ENCODE results near the gene FUT6. TPM values are rescaled to one million over a fixed set of nuclear protein-coding genes. Genes with fewer than 3 reads are reported as not detected.

The FUT6 gene
- total and polyA plus RNA-seq, 2 experiments from 2014 or later = not detected

DNA sequence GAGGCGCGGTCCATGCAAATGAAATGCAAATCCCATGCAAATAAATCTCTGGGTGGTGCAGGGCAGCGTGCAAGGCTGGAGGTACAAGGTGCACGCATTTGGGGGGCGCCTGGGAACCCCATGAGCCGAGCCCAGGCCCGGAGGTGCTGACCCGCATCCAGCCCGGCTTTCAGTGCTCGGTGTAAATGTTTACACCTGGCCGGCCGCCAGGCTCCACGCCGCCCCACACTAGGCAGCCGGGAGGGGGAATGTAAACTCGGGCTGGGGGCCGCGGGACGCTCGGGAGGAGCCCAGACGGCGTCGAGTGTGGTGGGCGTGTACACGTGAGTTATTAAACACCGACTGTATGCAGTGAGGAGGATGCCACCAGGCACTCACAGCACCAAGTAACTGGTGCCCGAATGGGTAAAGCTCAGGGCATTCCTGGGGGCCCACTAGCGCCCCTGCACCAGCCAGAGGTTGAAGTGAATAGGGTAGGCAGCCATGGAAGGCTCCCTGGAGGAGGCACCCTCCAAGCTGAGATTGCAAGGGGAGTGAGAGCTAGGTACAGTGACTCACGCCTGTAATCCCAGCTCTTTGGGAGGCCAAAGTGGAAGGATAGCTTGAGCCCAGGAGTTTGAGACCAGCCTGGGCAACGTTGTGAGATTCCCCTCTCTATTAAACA, 17.2 kb downstream of the FUT6 start:
- H3K4me2 ChIP-seq (ENCODE audit: unreplicated experiment) = no peak overlapping the region
- no peak overlapping the region for H3K27ac ChIP-seq
- no peak for DNase-seq
- no peak overlapping the region for H2AFZ ChIP-seq
- no peaks in the 10 kb centered on the region for H3K9me2 ChIP-seq (ENCODE audit: insufficient read depth)
- no peaks in the 10 kb centered on the region for H3K4me1 ChIP-seq (ENCODE audit: insufficient read depth)
- no peaks in the 10 kb centered on the region for H3K27me3 ChIP-seq (replicated peaks; ENCODE audit: insufficient read depth)
- H3K4me3 ChIP-seq = no peak overlapping the region
- 62 to 63% methylated on average over 27 to 30 of the region's 30 CpGs for WGBS, 2 experiments (ENCODE audit: low coverage in 1 of 2, low lambda C conversion rate in 2 of 2, missing lambda C conversion rate in 2 of 2)
- H3K36me3 ChIP-seq (ENCODE audit: low read depth) = no peaks in the 10 kb centered on the region
- H4K20me1 ChIP-seq (ENCODE audit: insufficient read depth) = no peaks in the 10 kb centered on the region
- TF ChIP-seq EZH2phosphoT487 (IDR thresholded peaks at IDR 0.05; ENCODE audit: insufficient read depth, low read depth) (no peak), EZH2 (IDR thresholded peaks at IDR 0.05; ENCODE audit: insufficient read depth, poor library complexity, severe bottlenecking) (no peak)
- no peaks in the 10 kb centered on the region for H3K9me3 ChIP-seq (ENCODE audit: low read depth)
- H3K79me2 ChIP-seq (ENCODE audit: insufficient read depth) = no peaks in the 10 kb centered on the region
- no peaks in the 10 kb centered on the region for H3F3A ChIP-seq (ENCODE audit: insufficient read depth)
- H3K9ac ChIP-seq = no peak overlapping the region
- in situ Hi-C loops (cut with MboI) = no loop called here

DNA sequence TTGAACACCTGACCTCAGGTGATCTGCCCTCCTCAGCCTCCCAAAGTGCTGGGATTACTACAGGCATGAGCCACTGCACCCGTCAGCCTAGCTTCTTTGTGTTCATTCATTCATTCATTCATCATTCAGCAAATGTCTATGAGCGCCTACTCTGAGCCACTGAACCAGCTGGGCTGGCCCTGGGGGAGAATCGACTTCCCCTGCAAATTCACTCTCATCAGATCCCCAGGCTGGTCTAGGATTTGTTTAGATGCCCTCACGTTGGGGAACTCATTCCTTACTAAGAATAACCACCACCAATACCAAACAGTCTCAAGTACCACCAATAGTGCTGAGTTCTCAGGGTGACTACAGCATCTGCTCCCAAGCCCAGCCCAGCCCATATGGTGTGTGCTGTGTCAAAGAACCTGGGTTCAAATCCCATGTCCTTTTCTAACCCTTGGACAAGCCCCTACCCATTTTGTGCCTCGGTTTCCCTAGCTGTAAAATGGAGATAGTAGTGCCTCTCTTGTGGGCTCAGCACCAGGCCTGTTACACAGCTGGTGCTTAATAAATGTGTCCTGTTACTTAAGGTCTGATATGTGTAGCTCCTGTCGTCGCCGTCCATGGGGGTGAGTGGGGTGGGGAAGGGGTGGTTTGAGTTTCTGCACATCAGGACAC, 17.9 kb downstream of the FUT6 start:
- Histone ChIP-seq H4K20me1 (ENCODE audit: insufficient read depth) (no peaks in the 10 kb centered on the region), H3K9me3 (ENCODE audit: low read depth) (no peaks in the 10 kb centered on the region), H3K79me2 (ENCODE audit: insufficient read depth) (no peaks in the 10 kb centered on the region), H3K27ac (no peak overlapping the region), H3K9me2 (ENCODE audit: insufficient read depth) (no peaks in the 10 kb centered on the region), H3F3A (ENCODE audit: insufficient read depth) (no peaks in the 10 kb centered on the region), H3K4me2 (ENCODE audit: unreplicated experiment) (no peak overlapping the region), H3K4me3 (no peak overlapping the region), H2AFZ (no peak overlapping the region), H3K9ac (no peak overlapping the region), H3K27me3 (replicated peaks; ENCODE audit: insufficient read depth) (peaks cover 6% of the 10 kb centered on the region; the same call in 1 of the 2 replicates), H3K4me1 (ENCODE audit: insufficient read depth) (no peaks in the 10 kb centered on the region), H3K36me3 (ENCODE audit: low read depth) (no peaks in the 10 kb centered on the region)
- in situ Hi-C loops (cut with MboI) = no loop called here
- no peak for TF ChIP-seq EZH2phosphoT487 (IDR thresholded peaks at IDR 0.05; ENCODE audit: insufficient read depth, low read depth)
- TF ChIP-seq EZH2 (IDR thresholded peaks at IDR 0.05; ENCODE audit: insufficient read depth, poor library complexity, severe bottlenecking) = no peak
- DNase-seq = no peak
- whole genome bisulfite sequencing, 2 experiments (ENCODE audit: low coverage in 1 of 2, low lambda C conversion rate in 2 of 2, missing lambda C conversion rate in 2 of 2) = 32 to 35% methylated on average over 8 of the region's 8 CpGs

DNA sequence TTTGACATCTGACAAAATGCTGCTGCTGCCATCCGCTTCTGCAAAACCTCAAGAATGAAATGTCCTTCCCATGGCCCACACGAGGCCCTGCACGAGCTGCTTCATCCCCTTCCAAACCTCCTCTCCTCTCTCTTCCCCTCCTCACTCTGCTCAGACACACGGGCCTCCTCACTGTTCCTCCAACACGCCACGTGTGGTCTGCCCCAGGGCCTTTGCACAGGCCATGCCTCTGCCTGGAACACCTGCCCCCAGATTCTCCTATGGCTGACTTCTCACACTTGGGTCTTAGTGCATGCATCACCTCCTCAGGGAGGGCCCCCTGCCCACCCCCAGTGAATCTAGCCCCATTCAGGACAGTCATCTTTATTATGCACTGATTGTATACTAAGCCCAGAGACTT, 18.7 kb downstream of the FUT6 start:
- Histone ChIP-seq H3K4me3 (no peak overlapping the region), H3K27me3 (replicated peaks; ENCODE audit: insufficient read depth) (peaks cover 13% of the 10 kb centered on the region; the same call in 1 of the 2 replicates), H3K9me3 (ENCODE audit: low read depth) (no peaks in the 10 kb centered on the region), H3K9ac (no peak overlapping the region), H3K4me1 (ENCODE audit: insufficient read depth) (no peaks in the 10 kb centered on the region), H3K36me3 (ENCODE audit: low read depth) (no peaks in the 10 kb centered on the region), H3K79me2 (ENCODE audit: insufficient read depth) (no peaks in the 10 kb centered on the region), H2AFZ (no peak overlapping the region), H4K20me1 (ENCODE audit: insufficient read depth) (no peaks in the 10 kb centered on the region), H3K27ac (no peak overlapping the region), H3F3A (ENCODE audit: insufficient read depth) (no peaks in the 10 kb centered on the region), H3K9me2 (ENCODE audit: insufficient read depth) (no peaks in the 10 kb centered on the region), H3K4me2 (ENCODE audit: unreplicated experiment) (no peak overlapping the region)
- no peak for TF ChIP-seq EZH2phosphoT487 (IDR thresholded peaks at IDR 0.05; ENCODE audit: insufficient read depth, low read depth)
- TF ChIP-seq EZH2 (IDR thresholded peaks at IDR 0.05; ENCODE audit: insufficient read depth, poor library complexity, severe bottlenecking) = no peak
- in situ Hi-C loops (cut with MboI) = no loop called here
- 14 to 16% methylated on average over 6 of the region's 6 CpGs for WGBS, 2 experiments (ENCODE audit: low coverage in 1 of 2, low lambda C conversion rate in 2 of 2, missing lambda C conversion rate in 2 of 2)
- DNase-seq = no peak

DNA sequence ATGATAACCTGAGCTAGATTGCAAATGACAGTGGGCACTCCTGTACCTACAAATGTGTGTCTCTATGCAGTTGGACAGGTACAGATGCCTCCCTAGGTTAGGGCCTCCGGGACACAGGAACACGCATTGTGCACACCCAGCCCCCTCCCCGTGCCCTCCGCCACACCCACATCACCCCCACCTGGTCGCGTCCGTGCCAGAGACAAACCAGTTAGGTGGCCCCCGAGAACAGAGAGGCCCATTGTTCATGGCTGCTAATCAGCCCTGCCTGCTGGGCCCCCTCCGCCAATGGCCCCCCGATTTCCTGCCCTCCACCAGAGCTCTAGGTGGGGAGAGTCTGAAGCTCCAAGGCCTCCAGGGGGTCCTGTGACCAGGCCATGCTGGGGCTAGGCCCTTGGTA, 20.9 kb downstream of the FUT6 start:
- H4K20me1 ChIP-seq (ENCODE audit: insufficient read depth) = no peaks in the 10 kb centered on the region
- DNase-seq = no peak
- H3K9me2 ChIP-seq (ENCODE audit: insufficient read depth) = no peaks in the 10 kb centered on the region
- H3K27ac ChIP-seq = no peak overlapping the region
- WGBS, 2 experiments (ENCODE audit: low coverage in 1 of 2, low lambda C conversion rate in 2 of 2, missing lambda C conversion rate in 2 of 2) = 80 to 88% methylated on average over 9 to 10 of the region's 10 CpGs
- H3K36me3 ChIP-seq (ENCODE audit: low read depth) = no peaks in the 10 kb centered on the region
- H3K4me1 ChIP-seq (ENCODE audit: insufficient read depth) = no peaks in the 10 kb centered on the region
- no peaks in the 10 kb centered on the region for H3K79me2 ChIP-seq (ENCODE audit: insufficient read depth)
- H2AFZ ChIP-seq = no peak overlapping the region
- H3K27me3 ChIP-seq (replicated peaks; ENCODE audit: insufficient read depth) = peaks cover 22% of the 10 kb centered on the region
- H3K4me2 ChIP-seq (ENCODE audit: unreplicated experiment) = no peak overlapping the region
- H3F3A ChIP-seq (ENCODE audit: insufficient read depth) = no peaks in the 10 kb centered on the region
- no peak overlapping the region for H3K4me3 ChIP-seq
- no peaks in the 10 kb centered on the region for H3K9me3 ChIP-seq (ENCODE audit: low read depth)
- no peak overlapping the region for H3K9ac ChIP-seq
- in situ Hi-C loops (cut with MboI) = no loop called here
- TF ChIP-seq EZH2 (IDR thresholded peaks at IDR 0.05; ENCODE audit: insufficient read depth, poor library complexity, severe bottlenecking) = no peak
- no peak for TF ChIP-seq EZH2phosphoT487 (IDR thresholded peaks at IDR 0.05; ENCODE audit: insufficient read depth, low read depth)

All from GM23248 (cell line).